Measurements from ENCODE around the gene COG5. TPM values are rescaled to one million over a fixed set of nuclear protein-coding genes. Genes with fewer than 3 reads are reported as not detected.
A peak's percentile ranks its signal among the peaks of the same experiment; 100 is the strongest.

The COG5 gene
- total and polyA plus RNA-seq, 2 experiments from 2014 or later: 15.8 to 53.5 TPM

- Histone ChIP-seq H3K27me3 (no peaks in the 10 kb centered on the region), H4K20me1 (ENCODE audit: insufficient read depth, poor library complexity, severe bottlenecking) (no peaks in the 10 kb centered on the region), H3K9me3 (ENCODE audit: low read depth) (no peaks in the 10 kb centered on the region), H3K4me1 (ENCODE audit: insufficient read depth) (no peaks in the 10 kb centered on the region), H3K27ac (no peak overlapping the region), H3K36me3 (replicated peaks; ENCODE audit: insufficient read depth, low read depth) (no peaks in the 10 kb centered on the region), H2AFZ (no peak overlapping the region), H3K79me2 (no peaks in the 10 kb centered on the region), H3K9me2 (replicated peaks; ENCODE audit: insufficient read depth) (no peaks in the 10 kb centered on the region), H3K4me3 (no peak overlapping the region), H3K4me2 (no peak overlapping the region)
- WGBS (ENCODE audit: low lambda C conversion rate, missing lambda C conversion rate): 83% methylated on average over 1 of the region's 1 CpG
- TF ChIP-seq EZH2 (IDR thresholded peaks at IDR 0.05; ENCODE audit: borderline replicate concordance) (no peak), CTCF (IDR thresholded peaks at IDR 0.05; ENCODE audit: poor library complexity) (no peak), EZH2phosphoT487 (IDR thresholded peaks at IDR 0.05; ENCODE audit: low read depth, severe bottlenecking, unreplicated experiment) (no peak)
- no peak for DNase-seq (ENCODE audit: low spot score)
Observed at GRCh38 chr7:107321611-107322010, 242.1 kb downstream of the COG5 start.

GRCh38 chr7:107319724-107320228 is 243.9 kb downstream of the COG5 start:
- WGBS (ENCODE audit: low lambda C conversion rate, missing lambda C conversion rate): 83% methylated on average over 2 of the region's 2 CpGs
- Histone ChIP-seq H3K4me2 (no peak overlapping the region), H3K79me2 (no peaks in the 10 kb centered on the region), H2AFZ (no peak overlapping the region), H3K27ac (no peak overlapping the region), H3K4me1 (ENCODE audit: insufficient read depth) (no peaks in the 10 kb centered on the region), H4K20me1 (ENCODE audit: insufficient read depth, poor library complexity, severe bottlenecking) (no peaks in the 10 kb centered on the region), H3K36me3 (replicated peaks; ENCODE audit: insufficient read depth, low read depth) (no peaks in the 10 kb centered on the region), H3K4me3 (no peak overlapping the region), H3K9me2 (replicated peaks; ENCODE audit: insufficient read depth) (no peaks in the 10 kb centered on the region), H3K9me3 (ENCODE audit: low read depth) (no peaks in the 10 kb centered on the region), H3K27me3 (no peaks in the 10 kb centered on the region)
- no peak for TF ChIP-seq CTCF (IDR thresholded peaks at IDR 0.05; ENCODE audit: poor library complexity)
- no peak for TF ChIP-seq EZH2phosphoT487 (IDR thresholded peaks at IDR 0.05; ENCODE audit: low read depth, severe bottlenecking, unreplicated experiment)
- no peak for TF ChIP-seq EZH2 (IDR thresholded peaks at IDR 0.05; ENCODE audit: borderline replicate concordance)
- no peak for DNase-seq (ENCODE audit: low spot score)

GRCh38 chr7:107318523-107319160 is 245.1 kb downstream of the COG5 start:
- no peak overlapping the region for H3K4me2 ChIP-seq
- H3K9me2 ChIP-seq (replicated peaks; ENCODE audit: insufficient read depth): no peaks in the 10 kb centered on the region
- no peak overlapping the region for H3K4me3 ChIP-seq
- no peaks in the 10 kb centered on the region for H3K36me3 ChIP-seq (replicated peaks; ENCODE audit: insufficient read depth, low read depth)
- H3K27ac ChIP-seq: no peak overlapping the region
- WGBS (ENCODE audit: low lambda C conversion rate, missing lambda C conversion rate): 48% methylated on average over 3 of the region's 3 CpGs
- H4K20me1 ChIP-seq (ENCODE audit: insufficient read depth, poor library complexity, severe bottlenecking): no peaks in the 10 kb centered on the region
- peak; percentile 9 for DNase-seq (ENCODE audit: low spot score)
- no peaks in the 10 kb centered on the region for H3K27me3 ChIP-seq
- no peaks in the 10 kb centered on the region for H3K9me3 ChIP-seq (ENCODE audit: low read depth)
- H3K79me2 ChIP-seq: no peaks in the 10 kb centered on the region
- TF ChIP-seq EZH2phosphoT487 (IDR thresholded peaks at IDR 0.05; ENCODE audit: low read depth, severe bottlenecking, unreplicated experiment) (no peak), EZH2 (IDR thresholded peaks at IDR 0.05; ENCODE audit: borderline replicate concordance) (no peak), CTCF (IDR thresholded peaks at IDR 0.05; ENCODE audit: poor library complexity) (no peak)
- no peak overlapping the region for H2AFZ ChIP-seq
- H3K4me1 ChIP-seq (ENCODE audit: insufficient read depth): no peaks in the 10 kb centered on the region
